GM08714 (cell line): ENCODE data around the gene AQP4.

Source experiments
- H3K4me3 ChIP-seq: fragments of 200-500 bp; sonication (Bioruptor generic); 2 replicates; pipeline ENCODE4 v1.5.1; 2014; ENCODE audit warnings: mild to moderate bottlenecking, low read length, inconsistent platforms
- ZNF274 ChIP-seq: IDR thresholded peaks from 2 replicates; pipeline ENCODE4 v1.6.1; 2012; ENCODE audit warnings: mild to moderate bottlenecking, low read depth, low read length

AQP4 gene

DNA sequence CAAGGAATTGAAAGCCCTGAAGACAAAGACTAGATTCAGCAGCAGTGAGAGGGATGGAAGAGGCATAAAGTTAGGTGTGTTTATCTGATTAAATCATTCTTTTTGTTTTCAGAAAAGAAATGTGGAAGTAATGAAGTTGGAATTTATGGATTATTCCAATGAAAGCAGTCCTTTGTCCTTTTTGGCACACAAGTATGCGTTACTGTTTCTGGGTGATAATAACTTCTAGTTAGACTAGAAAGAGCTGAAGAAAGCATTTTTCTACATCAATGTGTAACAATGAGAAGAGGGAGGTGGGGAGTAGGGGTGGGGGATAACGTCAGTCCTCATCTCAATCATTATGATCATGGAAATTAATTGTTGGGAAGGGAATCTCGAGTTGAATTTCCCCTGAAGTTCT lies 53.0 kb downstream of the AQP4 start:
- TF ChIP-seq ZNF274 = no peak
- H3K4me3 ChIP-seq = no peak overlapping the region

DNA sequence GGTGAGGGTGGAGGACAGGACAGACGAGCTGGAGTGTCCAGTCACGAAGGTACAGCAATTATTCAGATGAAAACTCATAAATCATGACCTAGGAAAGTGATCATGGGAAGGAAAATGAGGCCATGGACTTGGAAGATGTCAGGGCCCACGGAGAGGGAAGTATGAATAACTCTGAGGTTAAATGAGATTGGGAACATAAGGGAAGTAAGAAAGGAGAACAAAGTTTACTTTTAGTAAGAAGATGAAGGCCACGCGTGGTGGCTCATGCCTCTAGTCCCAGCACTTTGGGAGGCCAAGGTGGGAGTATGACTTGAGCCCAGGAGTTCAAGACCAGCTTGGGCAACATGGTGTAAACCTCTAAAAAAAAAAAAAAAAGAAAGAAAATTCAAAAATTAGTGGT lies 56.2 kb downstream of the AQP4 start:
- H3K4me3 ChIP-seq = no peak overlapping the region
- no peak for TF ChIP-seq ZNF274

DNA sequence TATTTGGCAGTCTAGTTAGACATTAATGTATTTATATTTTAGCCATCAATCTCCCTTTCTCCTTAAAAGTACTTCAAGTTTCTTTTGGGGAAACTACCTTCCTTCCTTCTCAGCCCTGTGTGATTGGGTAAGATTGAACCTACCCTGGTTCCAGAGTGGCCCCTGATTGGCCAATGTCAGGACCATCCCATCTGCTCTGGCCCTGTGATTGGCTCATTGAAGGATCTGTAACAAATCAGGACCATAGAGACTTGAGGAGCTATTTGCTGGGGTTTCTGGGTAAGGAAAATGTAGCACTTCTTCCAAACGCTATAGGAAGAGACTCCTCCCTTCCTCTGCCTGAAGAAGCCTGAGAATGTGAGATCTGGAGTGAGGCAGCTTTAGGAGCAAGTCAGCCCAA lies 59.3 kb downstream of the AQP4 start:
- no peak overlapping the region for H3K4me3 ChIP-seq
- no peak for TF ChIP-seq ZNF274

DNA sequence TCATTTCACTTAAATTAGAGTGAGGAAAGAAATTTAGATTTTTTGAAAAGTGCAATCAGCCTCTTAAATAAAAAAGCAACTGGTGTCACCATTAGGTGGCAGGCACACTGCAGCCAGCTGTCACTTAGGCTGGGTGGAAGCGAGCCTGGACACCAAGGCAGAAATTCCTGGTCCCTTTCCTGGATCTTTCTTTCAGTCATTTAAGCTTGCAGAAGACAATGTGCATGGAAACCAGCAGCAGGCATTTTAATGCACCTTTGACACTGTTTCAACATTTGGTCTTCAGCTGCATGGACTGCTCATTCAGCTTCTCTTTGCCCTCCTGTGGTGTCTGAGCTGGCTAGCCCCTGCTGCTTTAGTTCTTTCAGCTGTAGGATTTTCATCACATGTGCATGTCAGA lies 61.0 kb downstream of the AQP4 start:
- no peak overlapping the region for H3K4me3 ChIP-seq
- no peak for TF ChIP-seq ZNF274

DNA sequence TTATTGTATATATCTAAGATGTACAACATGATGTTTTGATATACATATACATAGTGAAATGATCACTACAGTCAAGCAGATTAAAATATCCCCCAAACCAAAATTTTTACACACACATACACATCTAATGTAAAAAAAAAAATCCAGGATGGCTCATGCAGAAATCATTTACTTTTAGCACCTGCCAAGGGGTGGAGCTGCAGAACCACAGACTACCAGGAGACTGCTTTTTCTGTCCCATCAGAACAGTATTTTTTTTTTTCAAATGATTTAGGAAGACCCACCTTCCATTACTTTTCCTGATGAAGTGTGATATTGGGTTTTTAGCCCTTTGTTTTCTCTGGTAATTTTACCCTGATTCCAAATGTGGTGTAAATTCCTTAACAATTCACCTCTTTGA lies 61.9 kb downstream of the AQP4 start:
- TF ChIP-seq ZNF274 = no peak
- no peak overlapping the region for H3K4me3 ChIP-seq

DNA sequence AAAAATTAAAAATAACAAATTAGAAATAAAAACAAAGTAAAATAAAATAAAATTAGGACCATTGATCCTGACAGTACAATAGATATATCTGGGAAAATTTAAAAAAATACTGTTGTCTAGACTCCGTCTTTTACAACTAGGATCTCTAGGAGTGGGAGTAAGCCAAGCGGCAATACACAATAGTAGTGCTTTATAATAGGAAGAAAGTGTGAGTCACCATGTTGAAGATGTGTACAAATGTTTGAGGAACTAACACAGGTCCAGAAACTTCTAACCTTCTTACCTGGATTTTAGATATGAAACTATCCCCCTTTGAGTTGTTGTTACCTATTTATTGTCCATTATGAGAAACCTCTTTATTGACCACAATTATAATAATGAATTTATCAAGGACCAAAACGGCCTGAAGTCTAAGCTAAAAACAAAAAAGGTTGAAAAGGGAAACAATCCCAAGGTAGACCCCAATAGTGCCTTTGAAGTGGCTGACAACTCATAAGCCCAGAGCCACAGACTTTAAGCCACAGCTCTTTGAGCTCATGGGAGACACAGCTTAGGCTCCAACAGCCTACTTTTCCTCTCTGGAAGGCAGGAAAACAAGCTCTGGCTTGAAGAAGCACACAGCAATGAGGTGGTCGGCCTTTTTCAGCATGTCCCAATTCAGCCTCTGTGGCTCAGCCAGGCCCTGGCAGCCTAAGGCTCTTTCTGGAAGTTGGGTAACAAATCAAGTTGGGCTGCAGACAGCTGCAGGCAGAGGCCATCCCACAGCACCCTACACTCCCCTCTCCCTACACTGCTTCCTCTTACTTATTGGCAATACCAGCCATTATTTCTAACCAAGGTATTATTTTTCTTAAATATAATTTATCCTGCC lies 62.9 kb downstream of the AQP4 start:
- H3K4me3 ChIP-seq = no peak overlapping the region
- no peak for TF ChIP-seq ZNF274
